HG03432 (cell line): ENCODE data around the gene FNBP1.

ENCODE experiments used
- ATAC-seq: cut with Tn5 transposase; IDR thresholded peaks from one replicate; pipeline ENCODE4 v1.9.1; 2021; ENCODE audit warnings: mild to moderate bottlenecking, moderate library complexity; ENCODE audit not compliant: unreplicated experiment

Gene FNBP1

DNA sequence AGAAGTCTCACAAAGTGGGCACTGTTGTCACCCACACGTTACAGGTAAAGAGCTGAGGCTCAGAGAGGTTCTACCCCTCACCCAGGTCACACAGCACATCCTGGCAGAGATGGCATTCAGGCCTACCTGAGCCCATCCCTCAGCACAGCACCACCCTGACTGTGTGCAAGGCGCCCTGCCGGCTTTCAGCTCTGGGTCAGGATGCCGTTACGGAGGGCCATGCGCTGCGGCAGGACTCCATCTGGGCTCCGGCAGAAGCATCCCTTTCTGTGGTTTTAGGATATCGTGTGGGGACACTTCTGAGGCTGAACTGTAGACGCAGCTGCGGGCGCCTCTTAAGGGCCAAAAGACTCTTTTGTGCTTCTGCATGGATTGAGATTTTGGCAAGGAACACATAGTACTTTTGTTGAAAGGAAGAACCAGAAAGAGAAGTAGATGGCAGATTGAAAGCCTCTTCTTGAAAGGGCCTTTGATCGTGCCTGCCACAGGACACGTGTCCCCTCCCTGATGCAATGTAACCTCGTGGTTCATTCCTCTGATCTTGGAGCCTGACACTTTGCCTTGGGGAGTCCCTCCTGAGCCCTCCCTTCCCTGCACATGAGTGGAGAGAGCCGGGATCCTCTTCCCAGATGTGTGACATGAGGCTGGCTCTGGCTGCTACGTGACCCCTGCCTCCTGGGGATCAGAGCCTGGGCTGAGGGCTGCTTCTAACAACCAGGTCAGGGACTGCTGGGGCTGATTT lies 176.4 kb downstream of the FNBP1 start:
- no peak for ATAC-seq

DNA sequence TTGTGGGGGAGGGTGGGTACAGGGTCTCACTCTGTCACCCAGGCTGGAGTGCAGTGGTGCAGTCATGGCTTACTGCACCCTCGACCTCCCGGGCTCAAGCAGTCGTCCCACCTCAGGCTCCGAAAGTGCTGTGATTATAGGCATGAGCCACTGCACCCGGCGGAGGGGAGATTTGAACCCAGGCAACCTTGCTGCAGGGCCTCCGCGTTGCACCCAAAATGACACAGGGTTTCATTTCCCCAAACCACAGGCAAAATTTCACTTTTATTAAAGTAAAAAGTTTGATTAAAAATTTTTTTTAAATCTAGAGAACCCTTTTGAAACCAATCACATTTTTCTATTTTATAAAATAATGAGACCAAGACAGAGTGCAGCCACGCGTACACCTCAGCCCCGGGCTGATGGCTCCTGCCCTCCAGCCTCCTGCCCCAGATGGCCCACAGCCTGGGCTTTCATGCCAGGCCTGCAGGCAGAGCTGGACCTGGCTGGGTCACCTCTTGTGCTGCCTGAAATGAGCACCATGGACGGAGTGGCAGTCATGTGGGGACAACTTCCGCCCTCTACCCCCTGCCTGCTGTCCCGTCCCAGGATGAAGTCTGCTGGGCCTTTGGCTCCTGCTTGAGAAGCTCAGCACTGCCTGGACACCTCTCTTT lies 177.2 kb downstream of the FNBP1 start:
- ATAC-seq, result no peak

DNA sequence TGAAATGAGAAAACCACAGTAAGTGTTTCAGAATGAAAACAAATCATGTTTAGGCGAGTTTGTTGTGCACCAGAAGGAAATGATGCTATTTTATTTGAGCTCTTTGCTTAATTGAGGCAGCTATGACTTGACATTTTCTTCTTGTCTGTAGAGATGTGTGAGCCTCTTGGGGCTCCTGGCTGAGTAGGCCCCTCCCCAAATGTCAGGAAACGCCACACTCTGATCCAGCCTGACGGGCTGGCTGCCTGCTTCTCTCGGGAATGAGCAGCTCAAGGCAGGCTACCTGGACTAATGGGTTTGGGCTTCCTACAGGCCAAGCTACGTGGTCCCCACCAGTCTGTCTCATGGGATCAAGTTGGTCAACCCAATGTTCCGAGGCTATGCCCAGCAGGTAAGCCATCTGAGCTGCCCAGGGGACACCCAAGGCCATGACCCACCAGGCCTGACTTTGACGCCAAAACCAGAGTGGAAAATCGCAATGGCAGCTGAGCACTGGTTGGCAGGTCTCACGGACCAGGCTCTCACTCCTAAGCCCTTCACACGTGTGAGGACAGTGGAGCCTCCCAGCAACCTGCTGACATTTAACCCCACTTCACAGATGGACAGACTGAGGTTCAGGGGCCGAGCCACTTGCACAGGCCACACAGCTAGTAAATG lies 177.9 kb downstream of the FNBP1 start:
- ATAC-seq, result no peak

DNA sequence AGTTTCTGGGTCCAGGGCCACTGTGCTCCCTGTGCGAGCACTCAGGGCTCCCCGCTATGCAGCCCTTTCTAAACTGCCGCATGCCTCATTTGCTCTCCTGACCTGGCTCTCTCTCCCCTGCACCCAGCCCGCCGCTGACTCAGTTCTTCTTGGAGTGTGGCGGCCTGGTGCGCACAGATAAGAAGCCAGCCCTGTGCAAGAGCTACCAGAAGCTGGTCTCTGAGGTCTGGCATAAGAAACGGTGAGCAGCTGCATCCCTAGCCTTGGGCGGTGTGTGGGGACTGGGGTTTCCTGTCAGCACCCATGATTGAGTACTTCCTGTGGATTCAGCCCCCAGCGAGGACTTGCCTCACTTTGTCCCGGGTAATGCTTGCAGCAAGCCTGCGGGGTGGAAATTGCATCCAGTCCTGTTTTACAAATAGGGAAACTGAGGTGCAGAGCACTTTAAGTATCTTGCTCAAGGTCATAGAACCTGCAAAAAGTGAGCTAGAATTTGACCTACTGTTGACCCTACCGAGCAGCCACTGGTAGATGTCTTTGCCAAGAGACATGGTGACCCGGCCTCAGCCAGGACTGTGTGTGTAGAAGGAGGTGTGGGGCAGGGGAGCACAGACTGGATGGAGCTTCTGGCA lies 179.8 kb downstream of the FNBP1 start:
- no peak for ATAC-seq

DNA sequence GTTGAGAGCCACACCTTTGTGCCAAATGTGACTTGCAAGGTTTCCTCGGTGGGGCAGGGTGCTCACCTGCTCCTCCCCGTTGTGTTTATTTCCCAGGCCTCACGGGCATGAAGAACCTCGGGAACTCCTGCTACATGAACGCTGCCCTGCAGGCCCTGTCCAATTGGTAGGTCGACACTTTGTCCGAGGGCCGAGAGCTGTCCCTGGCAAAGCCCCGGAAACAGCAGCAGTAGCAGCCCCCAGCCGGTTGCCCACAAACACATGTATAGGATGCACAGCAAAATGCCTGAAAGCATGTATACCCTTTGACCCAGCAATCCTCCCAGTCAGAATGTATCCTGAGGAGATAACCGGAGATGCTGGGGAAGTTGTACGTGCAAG lies 181.6 kb downstream of the FNBP1 start:
- ATAC-seq, result no peak

DNA sequence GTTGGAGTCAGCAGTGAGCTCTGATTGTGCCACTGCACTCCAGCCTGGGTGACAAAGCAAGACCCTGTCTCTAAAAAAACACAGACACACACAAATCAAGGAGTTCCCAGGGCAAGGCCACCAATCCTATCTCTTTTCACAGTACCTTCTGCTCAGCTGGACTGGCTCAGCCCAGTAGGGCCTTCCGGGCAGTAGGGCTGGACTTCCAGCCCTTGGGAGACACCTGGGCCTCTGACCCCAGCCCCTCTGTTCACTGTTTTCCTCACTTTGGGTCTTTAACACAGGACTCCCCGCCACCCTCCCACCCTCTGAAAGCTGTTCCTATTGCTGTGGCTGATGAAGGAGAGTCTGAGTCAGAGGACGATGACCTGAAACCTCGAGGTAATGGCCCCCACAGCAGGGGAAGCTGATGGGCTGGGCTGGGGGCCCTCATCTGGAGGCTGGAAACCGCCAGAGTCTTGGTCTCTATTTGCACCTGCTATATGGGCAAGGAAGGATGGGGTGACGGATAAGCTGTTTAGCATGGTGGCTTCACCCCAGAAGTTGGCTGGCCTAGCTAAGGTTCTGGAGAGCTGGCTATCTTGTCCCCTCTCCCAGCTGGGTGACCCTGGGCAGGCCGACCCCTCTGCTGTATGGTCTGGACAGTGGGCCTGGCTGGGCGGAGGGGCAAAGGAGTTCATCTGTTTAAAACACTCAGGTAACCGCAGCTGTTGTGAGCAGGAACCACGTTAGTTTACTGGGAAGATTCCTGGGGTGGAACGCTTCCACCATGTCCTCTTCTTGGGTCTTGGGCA lies 182.1 kb downstream of the FNBP1 start:
- no peak for ATAC-seq

DNA sequence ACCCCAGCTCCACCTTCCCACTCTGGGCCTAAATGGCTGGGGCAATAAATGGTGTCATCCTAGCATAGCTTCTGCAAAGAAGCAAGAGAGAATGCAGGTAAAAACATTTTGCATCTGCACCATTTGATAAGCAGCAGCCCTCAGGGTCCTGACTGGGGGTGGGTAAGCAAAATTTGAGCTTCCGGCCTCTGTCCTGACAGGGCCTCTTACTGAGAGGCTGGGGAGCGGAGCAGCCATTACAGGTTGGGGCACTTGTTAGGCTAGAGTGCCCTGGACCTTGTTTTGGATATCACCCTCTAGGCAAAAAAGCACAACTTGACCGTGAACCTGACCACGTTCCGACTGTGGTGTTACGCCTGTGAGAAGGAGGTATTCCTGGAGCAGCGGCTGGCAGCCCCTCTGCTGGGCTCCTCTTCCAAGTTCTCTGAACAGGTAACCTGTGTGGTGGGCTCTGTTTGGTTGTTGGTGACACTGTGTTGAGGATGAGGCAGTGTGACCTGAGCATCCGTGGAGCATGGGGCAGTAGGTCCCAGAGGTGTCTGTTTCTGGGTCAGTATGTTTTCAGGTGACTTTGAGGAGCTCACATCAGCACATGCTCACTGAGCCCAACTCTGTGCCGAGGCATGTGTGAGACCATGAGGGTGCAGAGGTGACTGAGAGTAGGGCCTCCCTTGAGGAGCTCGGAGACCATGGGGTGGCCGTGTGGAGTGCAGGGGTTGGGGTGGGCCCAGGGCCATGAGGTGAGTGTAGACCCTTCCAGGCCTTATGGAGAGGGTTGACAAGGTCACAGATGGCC lies 184.6 kb downstream of the FNBP1 start:
- no peak for ATAC-seq

DNA sequence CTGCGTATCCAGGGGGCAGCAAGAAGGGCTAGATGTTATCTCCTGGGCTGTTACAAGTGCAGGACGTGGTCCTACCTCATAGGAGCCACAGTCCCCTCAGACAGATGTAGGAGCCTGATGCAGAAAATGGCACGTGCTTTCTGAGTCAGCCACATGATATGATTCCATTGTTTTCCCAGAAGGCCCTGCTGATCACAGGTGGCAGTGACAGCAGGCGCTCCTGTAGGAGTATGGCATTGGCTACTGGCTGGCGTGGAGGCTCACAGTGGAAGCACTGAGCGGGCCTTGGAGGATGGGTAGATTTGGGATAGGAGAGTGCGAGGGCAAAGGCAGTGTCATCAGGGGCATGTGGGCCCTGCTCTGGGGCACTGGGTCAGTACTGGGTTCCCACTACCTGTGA lies 185.8 kb downstream of the FNBP1 start:
- ATAC-seq, result no peak

DNA sequence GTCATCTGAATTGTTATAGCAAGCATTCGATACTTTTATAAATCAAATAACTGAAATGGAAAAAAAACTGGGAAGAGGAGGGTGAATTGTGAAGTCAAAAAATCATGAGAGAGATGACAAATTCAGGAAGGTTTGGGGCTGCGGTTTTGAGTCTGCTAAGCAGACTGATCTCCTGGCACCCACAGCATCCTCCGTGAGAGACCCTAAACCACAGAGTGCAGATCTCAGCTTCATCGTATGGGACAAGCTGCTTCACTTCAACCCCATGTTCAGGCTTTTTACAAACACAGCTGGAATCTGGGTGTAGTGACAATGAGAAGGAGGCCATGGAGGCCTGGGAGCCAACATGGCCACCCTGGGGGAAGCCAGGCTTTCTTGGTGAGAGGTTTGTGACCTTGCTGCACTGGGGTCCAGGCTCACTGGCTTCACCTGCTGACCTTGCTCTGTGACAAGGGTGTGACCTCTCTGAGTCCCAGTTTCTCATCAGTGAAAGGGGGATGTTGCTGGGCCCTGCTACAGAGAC lies 188.3 kb downstream of the FNBP1 start:
- ATAC-seq, result no peak

DNA sequence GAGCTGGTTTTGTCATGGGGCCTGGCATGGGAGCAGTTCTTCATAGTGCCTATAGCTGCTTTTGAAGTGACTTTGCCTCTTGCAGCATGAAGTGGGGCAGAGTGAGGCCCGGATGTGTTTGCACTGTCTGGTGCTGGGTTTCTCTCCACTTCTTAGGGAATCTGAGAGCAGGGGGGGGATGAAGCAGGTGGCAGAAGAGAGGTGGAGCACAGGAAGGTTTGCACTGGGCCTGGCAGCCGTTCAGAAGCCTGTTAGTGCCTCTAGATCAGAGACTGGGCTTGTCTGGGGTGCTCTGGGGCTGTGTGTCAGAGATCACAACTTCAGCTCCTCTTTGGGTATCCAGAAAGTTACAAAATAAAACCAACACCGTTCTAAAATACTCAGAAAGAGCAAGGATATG lies 189.4 kb downstream of the FNBP1 start:
- no peak for ATAC-seq

DNA sequence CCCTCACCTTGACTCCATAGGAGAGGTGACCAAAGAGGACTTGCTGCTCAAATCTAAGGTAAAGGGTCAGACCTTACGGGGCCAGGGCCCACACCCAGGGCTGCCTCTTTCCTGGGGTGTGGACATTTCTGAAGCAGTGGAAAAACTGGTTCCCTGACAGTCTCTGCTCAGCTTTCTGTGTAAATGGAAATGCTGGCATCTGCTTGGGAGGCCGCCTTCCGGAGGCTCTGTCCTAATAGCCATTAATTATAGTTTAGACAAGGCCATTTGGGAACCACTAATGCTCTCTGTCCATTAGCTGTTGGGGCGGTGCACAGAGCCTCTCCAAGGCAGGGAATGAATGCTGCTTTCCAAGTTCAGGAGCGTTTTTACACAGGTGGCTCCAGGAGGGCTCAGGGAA lies 190.4 kb downstream of the FNBP1 start:
- no peak for ATAC-seq

DNA sequence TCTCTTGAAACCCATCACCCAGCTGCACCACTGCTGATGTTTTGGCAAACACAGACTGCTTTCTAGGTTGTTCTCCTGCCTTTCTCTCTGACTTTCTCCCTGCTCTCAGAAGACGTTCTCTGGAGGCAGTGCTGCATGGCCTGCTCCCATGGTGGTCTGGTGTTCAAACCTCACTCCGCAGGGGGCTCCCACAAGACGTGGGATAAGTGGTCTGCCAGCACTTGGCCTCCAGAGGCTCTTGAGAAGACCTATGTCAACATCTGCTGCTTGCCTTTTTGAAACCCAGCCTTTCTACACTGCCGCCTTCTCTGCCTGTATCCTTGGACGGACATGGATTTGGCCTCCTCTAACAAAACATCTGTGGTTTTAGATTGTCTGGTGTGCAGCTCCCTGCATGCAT lies 191.2 kb downstream of the FNBP1 start:
- ATAC-seq, result no peak

DNA sequence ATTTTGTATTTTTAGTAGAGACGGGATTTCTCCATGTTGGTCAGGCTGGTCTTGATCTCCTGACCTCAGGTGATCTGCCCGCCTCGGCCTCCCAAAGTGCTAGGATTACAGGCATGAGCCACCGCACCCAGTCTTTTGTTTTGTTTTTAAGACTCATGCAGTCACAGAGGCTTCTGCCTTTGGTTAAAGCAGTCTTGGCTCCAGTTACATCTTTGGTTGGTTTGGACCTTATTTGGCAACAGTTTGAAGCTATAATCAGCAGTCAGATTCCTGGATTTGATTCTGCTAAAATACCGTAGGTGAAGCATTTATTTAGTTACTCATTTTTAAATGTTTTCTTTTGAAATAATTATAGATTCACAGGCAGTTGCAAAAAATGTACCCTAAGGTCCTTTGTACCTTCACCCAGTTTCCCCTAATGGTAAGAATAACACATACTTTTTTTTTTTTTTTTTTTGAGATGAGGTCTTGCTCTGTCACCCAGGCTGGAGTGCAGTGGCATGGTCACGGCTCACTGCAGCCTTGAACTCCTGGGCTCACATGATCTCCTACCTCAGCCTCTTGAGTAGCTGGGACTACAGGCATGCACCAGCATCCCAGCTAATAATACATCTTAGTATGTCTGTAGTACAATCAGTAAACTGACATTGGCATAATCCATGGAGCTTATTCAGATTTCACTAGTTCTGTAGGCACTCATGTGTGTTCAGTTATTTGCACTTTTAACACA lies 192.0 kb downstream of the FNBP1 start:
- ATAC-seq, result no peak

DNA sequence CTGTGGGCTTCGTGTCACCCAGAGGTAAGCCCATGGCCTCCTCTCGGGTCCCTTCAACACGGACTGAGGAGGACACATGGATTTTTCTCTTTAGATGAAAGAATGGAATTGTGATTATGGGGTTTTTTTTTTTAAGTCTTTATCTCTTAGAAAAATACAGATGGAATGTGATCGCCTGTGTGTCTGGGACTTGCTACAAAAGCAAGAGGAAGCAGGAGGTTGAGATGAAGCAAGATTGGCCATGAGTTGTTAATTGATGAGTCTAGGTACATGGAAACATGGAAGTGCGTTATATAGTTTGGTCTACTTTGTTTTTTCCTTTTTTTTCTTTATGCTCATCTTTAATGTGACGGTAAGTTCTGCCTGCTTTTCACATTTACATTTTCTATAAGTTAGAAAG lies 193.1 kb downstream of the FNBP1 start:
- ATAC-seq, result no peak

DNA sequence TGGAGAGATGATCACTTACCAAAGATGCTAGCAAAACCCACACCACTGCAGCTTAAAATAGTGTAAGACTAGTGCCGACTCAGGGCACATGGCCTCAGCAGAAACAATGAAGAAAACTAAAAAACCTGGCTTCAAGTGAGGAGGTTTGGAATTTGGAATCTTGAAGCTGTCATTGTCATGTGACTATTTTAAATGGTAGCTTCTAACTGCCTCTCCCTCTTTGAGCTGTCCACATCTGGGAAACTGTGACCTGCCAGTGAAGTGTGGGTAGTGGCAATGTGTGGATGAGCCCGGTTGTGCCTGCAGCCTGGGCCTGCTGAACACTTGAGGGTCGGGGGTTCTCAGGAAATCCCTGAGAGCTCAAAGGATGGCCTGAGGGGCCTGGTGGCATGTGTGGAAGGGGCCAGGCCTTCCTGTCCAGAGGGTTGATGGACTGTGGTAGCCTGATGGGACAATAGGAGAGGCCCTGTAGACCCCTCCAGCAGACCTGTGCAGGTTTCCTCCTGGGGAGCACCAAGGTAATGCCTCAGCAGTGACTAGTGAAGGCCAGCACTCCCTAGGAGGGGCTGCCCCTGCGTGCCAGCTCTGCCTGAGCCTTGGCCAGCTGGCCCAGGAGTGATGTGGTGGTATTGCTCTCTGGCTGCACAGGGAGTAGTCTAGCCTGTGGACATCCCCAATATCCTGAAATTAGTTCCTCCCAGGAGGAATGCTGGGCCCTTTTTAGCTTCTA lies 194.1 kb downstream of the FNBP1 start:
- no peak for ATAC-seq

DNA sequence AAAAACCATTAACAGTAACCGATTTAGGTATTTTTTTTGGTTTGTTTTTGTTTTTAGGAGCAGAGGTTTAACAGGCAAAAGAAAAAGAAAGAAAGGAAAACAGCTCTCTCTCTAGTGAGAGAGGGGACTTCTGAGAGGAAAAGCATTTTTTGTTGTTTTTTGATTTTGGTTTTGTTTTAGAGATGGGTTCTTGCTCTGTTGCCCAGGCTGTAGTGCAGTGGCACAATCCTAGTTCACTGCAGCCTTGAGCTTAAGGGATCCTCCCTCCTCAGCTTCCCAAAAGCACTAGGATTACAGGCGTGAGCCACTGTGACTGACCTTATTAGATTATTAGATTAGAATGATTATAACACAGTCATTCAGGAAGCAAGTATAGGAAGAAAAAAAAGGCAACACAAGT lies 197.6 kb downstream of the FNBP1 start:
- ATAC-seq, result no peak

DNA sequence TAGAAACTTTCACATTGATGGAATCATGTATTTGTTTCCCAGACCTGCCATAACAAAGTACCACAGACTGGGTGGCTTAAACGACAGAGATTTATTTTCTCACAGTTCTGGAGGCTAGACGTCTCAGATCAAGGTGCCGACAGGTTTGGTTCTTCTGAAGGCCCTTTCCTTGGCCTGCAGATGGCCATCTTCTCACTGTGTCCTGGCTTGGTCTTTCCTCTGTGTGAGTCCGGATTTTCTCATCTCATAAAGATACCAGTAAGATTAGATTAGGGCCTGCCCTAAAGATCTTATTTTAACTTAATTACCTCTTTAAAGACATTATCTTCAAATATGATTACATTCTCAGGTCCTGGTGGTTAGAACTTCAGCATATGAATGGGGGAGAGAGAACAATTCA lies 201.9 kb downstream of the FNBP1 start:
- no peak for ATAC-seq

DNA sequence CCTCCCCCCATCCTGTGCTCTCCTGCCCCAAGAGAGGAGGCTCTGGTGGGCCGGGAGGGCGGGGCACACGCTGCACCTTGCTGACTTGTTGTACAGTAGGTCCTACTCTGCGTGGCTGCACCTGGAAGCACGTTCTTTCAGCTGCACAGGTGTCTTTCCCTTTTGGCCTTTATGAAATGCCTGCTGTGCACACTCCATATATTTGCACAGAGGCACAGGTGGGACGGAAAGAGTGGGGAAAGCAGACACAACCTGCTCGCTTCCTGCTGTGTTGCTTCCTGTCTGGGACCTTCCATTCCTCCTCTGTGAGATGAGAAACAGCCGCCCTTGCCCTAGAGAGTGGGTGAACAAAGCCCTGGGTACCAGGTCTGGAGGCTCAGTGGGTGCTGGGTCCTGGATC lies 203.0 kb downstream of the FNBP1 start:
- ATAC-seq, result no peak
